OCI-LY1 (cell line): ENCODE results near the gene CFH.

Experiments used
- H2AFZ ChIP-seq: fragments of 200-600 bp; sonication (generic), shearing (Covaris generic); 2 replicates; pipeline ENCODE4 v1.6.0; 2014; ENCODE audit warnings: antibody characterized with exemption, mild to moderate bottlenecking, low read length
- H3F3A ChIP-seq: fragments of 200-600 bp; sonication (generic), shearing (Covaris generic); 2 replicates; pipeline ENCODE4 v1.6.0; 2014; ENCODE audit warnings: mild to moderate bottlenecking, antibody characterized with exemption, low read length, moderate library complexity; ENCODE audit not compliant: insufficient read depth
- H3K27ac ChIP-seq: fragments of 200-600 bp; sonication (generic); 2 replicates; pipeline ENCODE4 v1.5.1; 2014; ENCODE audit warnings: low read length, mixed run types, mild to moderate bottlenecking, low read depth; ENCODE audit not compliant: poor library complexity, severe bottlenecking
- H3K27me3 ChIP-seq: fragments of 200-600 bp; sonication (generic); 2 replicates; pipeline ENCODE4 v1.6.0; 2014; ENCODE audit warnings: antibody characterized with exemption, mild to moderate bottlenecking, low read length, moderate library complexity; ENCODE audit not compliant: insufficient read depth
- H3K36me3 ChIP-seq: fragments of 200-600 bp; sonication (generic); 2 replicates; pipeline ENCODE4 v1.6.1; 2014; ENCODE audit warnings: mild to moderate bottlenecking, antibody characterized with exemption, low read length, moderate library complexity, mixed read lengths; ENCODE audit not compliant: insufficient read depth
- H3K4me1 ChIP-seq: fragments of 200-600 bp; sonication (generic); 2 replicates; pipeline ENCODE4 v1.5.1; 2014; ENCODE audit warnings: mild to moderate bottlenecking, low read length, moderate library complexity; ENCODE audit not compliant: insufficient read depth, severe bottlenecking
- H3K4me2 ChIP-seq: fragments of 200-600 bp; sonication (generic), shearing (Covaris generic); 2 replicates; pipeline ENCODE4 v1.6.1; 2014; ENCODE audit warnings: low read length
- H3K4me3 ChIP-seq: fragments of 200-600 bp; sonication (generic); 2 replicates; pipeline ENCODE4 v1.5.1; 2014; ENCODE audit warnings: low read length, low read depth, mild to moderate bottlenecking, mixed read lengths; ENCODE audit not compliant: poor library complexity, severe bottlenecking
- H3K79me2 ChIP-seq: fragments of 200-600 bp; shearing (Covaris generic); 2 replicates; pipeline ENCODE4 v1.6.1; 2016; ENCODE audit warnings: mixed run types, low read length, mixed read lengths; ENCODE audit not compliant: insufficient read depth
- H3K9ac ChIP-seq: fragments of 200-600 bp; sonication (generic), shearing (Covaris generic); 2 replicates; pipeline ENCODE4 v1.6.1; 2014; ENCODE audit warnings: mild to moderate bottlenecking, low read length, mixed read lengths
- H3K9me2 ChIP-seq: fragments of 200-600 bp; sonication (generic), shearing (Covaris generic); 2 replicates; pipeline ENCODE4 v1.6.1; 2014; ENCODE audit warnings: low read depth, mild to moderate bottlenecking, low read length, mixed read lengths
- H3K9me3 ChIP-seq: fragments of 200-600 bp; shearing (Covaris generic); 2 replicates; pipeline ENCODE4 v1.6.1; 2014; ENCODE audit warnings: low read length, mixed read lengths
- H4K20me1 ChIP-seq: fragments of 200-600 bp; sonication (generic), shearing (Covaris generic); 2 replicates; pipeline ENCODE4 v1.6.0; 2016; ENCODE audit warnings: mild to moderate bottlenecking, low read length; ENCODE audit not compliant: insufficient read depth
- CTCF ChIP-seq: fragments of 200-600 bp; sonication (generic), shearing (Covaris generic); IDR thresholded peaks from 2 replicates; pipeline ENCODE4 v1.5.1; 2017; ENCODE audit warnings: mild to moderate bottlenecking, antibody characterized with exemption, low read length, moderate library complexity, mixed read lengths
- EZH2 ChIP-seq: fragments of 200-600 bp; sonication (generic), shearing (Covaris generic); IDR thresholded peaks from 2 replicates; pipeline ENCODE4 v1.8.0; 2017; ENCODE audit warnings: borderline replicate concordance, mixed run types, mild to moderate bottlenecking, antibody characterized with exemption, low read length, moderate library complexity, mixed read lengths

The CFH gene

DNA sequence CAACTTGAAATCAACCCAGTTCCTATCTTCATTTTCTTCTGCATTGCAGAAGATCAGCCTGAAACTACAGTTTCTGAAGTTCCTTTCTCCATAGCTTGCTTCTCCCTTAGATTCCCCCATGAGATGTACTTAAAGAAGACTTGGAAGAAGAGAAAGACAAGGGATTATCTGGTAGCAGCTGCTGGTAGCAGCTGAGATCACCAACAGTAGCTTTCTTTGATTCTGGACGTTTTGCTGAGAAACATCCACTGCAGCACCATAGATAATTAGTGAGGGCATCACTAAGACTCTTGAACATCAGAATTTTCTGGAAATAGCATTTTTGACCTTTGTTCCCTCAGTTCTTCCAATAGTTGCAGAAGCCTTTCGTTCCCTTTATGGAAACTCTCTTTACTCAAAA is 122.3 kb downstream of the CFH start:
- H4K20me1 ChIP-seq = no peaks in the 10 kb centered on the region
- H3K9ac ChIP-seq = no peak overlapping the region
- H3F3A ChIP-seq = no peaks in the 10 kb centered on the region
- no peaks in the 10 kb centered on the region for H3K4me1 ChIP-seq
- no peak overlapping the region for H2AFZ ChIP-seq
- H3K4me3 ChIP-seq = no peak overlapping the region
- H3K27ac ChIP-seq = no peak overlapping the region
- no peaks in the 10 kb centered on the region for H3K9me2 ChIP-seq
- no peaks in the 10 kb centered on the region for H3K27me3 ChIP-seq
- H3K36me3 ChIP-seq = no peaks in the 10 kb centered on the region
- H3K79me2 ChIP-seq = no peaks in the 10 kb centered on the region
- H3K4me2 ChIP-seq = no peak overlapping the region
- TF ChIP-seq CTCF = no peak
- no peak for TF ChIP-seq EZH2
- H3K9me3 ChIP-seq = no peaks in the 10 kb centered on the region

- Histone ChIP-seq H3K9me3 (no peaks in the 10 kb centered on the region), H3K79me2 (no peaks in the 10 kb centered on the region), H3K9me2 (no peaks in the 10 kb centered on the region), H3K4me1 (no peaks in the 10 kb centered on the region), H3K4me3 (no peak within 1 kb of the TSS), H3K27ac (no peak within 1 kb of the TSS), H3K36me3 (no peaks in the 10 kb centered on the region), H3K9ac (no peak within 1 kb of the TSS), H3K4me2 (no peak within 1 kb of the TSS), H3K27me3 (no peaks in the 10 kb centered on the region), H2AFZ (no peak within 1 kb of the TSS), H3F3A (no peaks in the 10 kb centered on the region), H4K20me1 (no peaks in the 10 kb centered on the region)
- TF ChIP-seq EZH2 (no peak), CTCF (no peak)
Measured at GRCh38 chr1:196774603-196775002, 122.8 kb downstream of the CFH start, which contains the start of gene CFHR3. Gene CFHR3 (plus strand): TSS chr1:196774840. CDS start chr1:196774887, 47 bp downstream.

GRCh38 chr1:196777603-196778002 is 125.8 kb downstream of the CFH start:
- H3K4me3 ChIP-seq = no peak overlapping the region
- H3K9ac ChIP-seq = no peak overlapping the region
- no peaks in the 10 kb centered on the region for H3K36me3 ChIP-seq
- H3K79me2 ChIP-seq = no peaks in the 10 kb centered on the region
- no peaks in the 10 kb centered on the region for H3K4me1 ChIP-seq
- no peak overlapping the region for H3K4me2 ChIP-seq
- no peaks in the 10 kb centered on the region for H4K20me1 ChIP-seq
- no peaks in the 10 kb centered on the region for H3F3A ChIP-seq
- TF ChIP-seq EZH2 (no peak), CTCF (no peak)
- H3K9me3 ChIP-seq = no peaks in the 10 kb centered on the region
- no peaks in the 10 kb centered on the region for H3K9me2 ChIP-seq
- H2AFZ ChIP-seq = no peak overlapping the region
- H3K27ac ChIP-seq = no peak overlapping the region
- no peaks in the 10 kb centered on the region for H3K27me3 ChIP-seq
